Hematopoietic multipotent progenitor cell treated with erythropoietin and hydrocortisone succinate and interleukin-3 and kit ligand, for 17 days (in vitro differentiated cells): ENCODE data around the gene PIEZO1.

Source experiments
- DNase-seq: peaks from one replicate; pipeline ENCODE4 v3.0.0-alpha.2; 2015; ENCODE audit warnings: low spot score

PIEZO1 gene

DNA sequence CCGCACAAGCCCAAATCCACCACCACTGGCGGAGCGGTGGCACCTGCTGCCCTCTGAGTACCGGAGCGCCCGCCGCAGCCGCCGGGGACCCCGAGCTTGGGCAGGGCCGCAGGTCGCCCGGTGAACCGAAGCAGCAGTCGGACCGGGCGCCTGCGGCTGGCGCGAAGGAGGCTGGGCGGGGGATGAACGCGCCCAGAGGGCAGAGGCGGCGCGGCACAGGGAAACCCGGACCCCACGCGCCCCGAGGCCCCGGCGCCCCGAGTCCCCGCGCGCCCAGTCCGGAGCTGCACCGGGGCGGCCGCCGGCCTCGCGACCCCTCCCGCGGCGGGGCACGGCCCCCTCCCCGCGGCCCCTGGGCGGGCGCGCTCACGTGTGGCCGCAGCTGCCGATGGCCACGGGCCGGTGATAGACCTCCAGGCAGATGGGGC, 79.2 kb downstream of the PIEZO1 start:
- no peak for DNase-seq

DNA sequence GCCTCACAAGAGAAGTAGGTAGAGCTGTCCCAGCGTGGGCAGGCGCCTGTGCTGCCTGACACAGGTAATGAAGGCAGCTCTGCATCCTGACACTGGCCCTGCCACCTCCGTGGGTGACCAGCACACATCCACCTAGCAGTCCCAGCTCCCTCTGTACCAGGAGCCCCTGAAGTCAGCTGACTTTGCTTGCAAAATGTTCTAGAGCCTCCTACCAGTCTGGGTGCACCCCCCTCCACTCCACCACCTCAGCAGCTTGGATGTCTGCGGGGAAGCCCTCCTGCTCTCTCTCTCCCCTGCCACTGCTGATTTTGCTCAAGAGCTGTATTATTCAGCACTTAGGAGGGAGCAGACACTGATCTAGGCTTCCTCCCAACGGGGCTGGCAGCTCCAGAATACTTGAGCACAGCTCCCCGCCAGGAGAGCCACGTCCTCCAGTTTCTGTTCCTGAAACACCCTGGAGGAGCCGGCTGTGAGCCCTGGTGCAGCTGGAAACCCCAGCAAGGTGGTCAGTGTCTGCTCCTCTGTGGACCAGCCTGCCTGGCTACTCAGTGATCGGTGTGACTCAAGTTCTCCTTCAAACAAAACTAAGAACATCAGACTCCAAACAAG, 79.8 kb downstream of the PIEZO1 start:
- DNase-seq, result no peak

DNA sequence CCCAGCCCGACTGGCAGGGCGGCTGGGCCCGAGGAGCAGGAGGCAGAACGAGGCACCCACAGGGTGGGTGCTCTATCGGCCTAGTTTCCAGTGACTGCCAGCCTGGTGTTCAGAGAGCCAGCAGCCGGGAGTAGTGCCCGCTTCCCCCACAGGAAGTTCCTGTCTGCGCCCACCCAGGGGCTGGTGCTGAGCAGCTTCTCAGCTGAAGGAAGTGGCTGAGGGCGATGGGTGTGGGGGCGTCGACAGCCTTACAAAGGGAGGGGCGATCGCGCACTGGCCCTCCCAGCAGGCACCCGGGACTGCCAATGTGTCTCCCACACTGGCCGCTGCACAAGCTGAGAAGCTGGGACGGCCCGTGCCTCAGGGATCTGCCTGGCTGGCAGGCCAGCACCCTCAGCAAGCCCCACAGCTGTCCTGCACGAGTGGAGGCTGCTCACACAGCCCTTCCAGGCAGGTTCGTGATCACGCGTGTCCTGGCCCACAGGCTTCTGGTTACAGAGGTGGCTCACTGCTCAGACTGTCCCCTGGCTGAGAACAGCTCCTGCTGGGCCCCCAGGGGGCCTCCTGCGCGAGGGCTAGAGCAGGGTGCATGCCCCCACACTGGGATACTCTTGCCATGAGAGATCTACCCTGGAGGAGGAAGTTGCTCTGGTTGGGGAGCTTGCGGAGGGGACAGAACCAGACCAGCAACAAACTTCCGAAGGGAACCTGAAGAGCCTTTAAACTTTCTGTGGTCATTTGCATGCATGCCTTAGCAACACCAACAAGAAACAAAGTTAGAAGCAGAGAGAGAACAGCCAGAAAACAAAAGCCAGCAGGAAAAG, 81.3 kb downstream of the PIEZO1 start:
- no peak for DNase-seq

DNA sequence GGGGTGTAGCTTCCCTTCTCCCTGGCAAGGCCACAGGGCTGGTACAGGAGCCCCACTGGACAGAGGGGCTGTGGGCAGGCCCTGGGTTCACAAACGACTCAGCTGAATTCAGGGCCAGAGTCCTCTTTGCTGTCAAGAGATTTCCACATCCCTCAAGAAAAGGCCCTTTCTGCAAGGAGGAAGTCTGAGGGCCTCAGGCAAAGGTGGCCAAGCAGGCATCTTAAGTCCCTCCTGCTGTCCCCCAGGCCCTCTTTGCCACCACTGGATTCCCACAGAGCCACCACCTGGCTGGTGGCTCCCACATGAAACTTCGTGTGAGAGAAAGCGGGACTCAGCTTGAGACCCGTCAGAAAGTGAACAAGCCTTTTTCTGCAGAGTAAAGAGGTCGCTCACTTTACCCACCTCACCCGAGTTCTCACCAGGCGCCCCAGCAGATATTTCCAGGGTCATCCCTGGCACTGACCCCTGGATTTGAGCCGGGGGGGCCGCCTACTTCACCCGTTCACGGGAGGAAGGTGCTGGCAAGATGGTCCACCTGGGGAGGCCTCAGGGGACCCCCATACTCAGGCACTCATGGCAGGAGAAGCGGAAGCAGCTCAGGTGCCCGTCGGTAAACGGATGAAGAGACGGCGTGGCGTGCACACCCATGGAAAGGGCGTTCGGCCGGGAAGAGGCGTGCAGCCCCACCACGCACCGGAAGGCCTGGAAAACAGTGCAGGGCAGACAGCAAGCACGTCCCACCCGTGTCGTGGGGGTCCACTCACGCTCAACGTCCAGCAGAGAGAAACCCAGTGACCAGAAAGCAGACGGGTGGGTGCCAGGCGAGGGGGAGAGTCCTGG, 82.4 kb downstream of the PIEZO1 start:
- DNase-seq, result no peak

DNA sequence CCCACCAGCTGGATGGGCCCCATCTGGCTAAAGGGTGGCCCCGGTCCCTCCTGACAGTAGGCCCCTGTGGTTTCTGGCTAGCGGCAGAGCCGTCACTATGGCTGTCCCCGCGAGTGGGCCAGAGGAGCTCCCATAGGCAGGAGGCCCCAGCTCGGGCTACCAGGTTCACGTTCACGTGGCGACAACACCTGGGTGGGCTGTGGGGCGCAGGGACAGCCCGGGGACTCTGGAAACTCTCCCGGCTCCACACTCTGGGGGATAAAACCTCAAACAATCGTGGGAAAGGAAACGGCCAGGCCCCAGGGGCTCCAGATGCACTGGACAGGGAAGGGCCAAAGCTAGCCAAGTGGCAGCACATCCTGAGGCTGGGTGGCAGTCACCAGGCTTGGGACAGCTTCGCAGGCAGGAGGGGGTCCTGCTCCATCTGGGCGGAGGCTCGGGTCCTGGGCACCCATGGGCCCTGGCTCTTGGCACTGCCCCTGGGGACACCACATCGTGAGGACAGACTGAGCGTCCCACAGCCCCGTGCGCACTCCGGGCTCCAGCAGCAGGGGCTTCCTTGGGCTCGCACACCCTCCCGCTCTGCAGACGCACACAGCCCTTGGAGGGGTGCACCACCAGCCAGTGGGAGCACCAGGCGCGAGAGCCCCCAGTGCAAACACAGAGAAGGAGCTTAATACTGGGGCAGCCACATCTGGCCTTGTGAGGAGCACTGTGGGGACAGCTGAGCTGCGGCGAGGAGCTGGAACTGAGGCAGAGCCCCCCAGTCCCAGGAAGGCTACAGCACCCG, 83.2 kb downstream of the PIEZO1 start:
- no peak for DNase-seq

DNA sequence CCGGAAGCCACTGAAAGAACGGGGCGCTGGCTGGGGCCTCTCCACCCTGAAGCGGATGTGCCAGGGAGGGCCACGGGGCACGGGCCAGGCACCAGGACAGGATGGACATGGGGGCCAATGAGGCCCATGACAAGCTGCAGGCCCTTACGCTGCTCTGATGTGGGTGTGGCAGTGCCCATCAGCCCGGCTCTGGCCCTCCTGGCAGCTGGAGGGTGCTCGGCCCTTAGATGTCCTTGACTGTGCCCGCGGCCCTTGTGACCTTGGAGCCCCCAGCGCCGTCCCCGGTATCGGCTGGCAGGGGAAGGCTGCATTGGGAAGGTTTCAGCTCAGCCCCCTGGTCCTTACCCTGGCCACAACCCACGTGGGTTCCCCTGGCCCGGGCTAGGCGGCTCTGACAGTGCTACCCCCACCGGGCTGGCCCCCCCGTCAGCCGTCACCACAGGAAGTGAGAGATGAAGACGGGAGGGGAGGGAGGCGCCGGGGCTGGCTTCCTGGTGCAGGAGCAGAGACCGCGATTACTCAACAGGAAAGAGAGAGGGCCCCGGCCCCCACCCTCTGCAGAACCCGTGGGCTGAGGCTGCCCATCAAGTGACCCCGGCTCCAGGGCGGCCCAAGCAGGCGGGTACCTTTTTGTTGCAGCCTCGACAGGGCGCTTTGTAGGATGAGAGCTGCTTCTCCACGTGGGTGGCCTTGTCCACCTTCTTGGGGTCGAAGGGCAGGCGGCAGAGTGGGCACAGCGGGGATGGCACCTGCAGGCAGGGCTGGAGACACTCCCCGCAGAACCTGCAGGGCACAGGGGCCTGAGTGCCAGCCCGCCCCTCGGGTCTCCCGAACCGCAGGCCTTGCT, 84.2 kb downstream of the PIEZO1 start:
- DNase-seq, result no peak

DNA sequence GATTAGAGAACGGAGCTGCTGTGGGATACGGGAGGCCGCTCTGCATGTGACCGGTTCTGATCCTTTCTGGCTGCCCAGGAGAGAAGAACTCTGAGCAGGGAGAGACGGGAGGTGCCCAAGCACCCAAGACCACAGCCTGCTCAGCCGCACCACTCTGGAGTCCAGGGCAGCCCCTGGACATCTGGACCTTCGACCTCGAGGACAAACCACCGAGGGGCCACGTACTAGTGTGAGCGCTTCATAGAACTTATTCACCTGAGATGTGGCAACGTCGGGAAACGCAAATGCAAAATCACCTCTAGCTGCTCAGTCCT, 84.7 kb downstream of the PIEZO1 start:
- no peak for DNase-seq

DNA sequence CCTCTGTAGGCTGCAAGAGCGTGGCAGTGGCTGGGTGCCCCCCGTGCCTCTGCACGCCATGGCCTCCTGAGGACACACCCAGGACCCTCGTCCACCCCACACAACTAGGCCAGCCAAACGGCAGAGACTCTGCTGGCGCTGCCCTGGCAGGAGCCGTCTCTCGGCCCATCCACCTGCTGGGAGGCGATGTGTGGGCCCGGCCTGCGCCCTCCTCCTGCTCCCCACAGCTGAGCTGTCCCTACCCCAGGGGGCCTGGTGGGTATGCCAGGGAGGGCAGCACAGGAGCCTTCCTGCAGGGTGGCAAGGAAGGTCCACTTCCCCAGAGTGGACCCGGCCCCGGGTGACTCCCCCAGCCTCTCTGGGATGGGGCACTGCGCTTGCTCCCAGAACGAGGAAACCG, 85.8 kb downstream of the PIEZO1 start:
- no peak for DNase-seq

DNA sequence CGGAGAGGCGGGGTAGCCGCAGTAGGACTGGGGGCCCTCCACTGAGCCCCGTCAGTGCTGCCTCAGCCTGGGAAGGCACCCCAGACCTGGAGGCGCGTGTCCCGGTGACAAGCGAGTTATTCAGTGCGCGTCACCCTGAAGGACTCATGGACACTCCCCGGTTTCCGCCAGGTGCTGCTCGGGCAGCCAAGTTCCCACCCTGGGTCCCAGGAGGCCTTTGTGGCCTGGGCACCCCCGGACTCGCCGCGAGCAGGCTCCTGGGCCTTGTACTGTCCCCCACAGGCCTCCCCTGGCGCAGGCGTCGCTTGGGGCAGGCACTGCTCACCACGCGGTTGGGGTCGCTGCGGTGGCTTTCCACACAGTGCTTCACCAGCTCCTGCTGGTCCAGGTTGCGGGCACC, 86.4 kb downstream of the PIEZO1 start:
- no peak for DNase-seq

DNA sequence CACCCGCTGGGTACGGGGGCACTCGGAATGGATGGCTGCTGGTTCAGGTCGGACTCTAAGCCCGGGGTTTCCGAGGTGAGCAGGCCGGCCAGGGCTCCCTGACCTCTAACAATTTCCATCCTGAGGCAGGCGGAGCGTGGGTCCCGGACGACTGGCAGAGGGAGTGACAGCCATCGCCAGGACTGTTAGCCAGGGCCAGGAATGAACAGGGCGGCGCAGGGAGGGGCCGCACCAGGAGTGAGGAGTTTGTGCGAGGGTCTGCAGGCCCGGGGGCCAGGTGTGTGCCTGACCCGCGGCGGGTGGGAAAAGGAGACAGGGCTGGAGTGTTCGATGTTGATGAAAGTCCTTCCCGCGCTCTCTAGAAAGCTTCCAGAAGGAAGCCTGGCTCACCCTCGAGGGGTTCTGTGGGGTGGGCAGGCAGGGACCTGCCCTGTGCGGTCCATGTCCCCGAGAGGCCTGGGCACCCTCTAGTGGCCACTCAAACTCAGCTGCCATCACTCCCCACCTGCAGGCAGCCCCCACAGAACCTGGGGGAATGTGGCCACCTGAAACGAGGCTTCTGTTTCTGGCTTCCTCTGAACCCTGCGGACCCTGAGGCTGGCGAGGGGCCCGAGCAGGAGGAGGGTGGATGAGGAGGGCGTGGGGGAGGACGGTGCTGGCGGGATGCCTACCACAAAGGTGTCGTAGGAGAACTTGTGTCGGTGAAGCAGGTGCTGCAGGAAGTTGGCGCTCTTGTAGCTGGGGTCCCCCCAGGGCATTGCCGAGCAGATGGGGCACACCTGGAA, 87.0 kb downstream of the PIEZO1 start:
- no peak for DNase-seq

DNA sequence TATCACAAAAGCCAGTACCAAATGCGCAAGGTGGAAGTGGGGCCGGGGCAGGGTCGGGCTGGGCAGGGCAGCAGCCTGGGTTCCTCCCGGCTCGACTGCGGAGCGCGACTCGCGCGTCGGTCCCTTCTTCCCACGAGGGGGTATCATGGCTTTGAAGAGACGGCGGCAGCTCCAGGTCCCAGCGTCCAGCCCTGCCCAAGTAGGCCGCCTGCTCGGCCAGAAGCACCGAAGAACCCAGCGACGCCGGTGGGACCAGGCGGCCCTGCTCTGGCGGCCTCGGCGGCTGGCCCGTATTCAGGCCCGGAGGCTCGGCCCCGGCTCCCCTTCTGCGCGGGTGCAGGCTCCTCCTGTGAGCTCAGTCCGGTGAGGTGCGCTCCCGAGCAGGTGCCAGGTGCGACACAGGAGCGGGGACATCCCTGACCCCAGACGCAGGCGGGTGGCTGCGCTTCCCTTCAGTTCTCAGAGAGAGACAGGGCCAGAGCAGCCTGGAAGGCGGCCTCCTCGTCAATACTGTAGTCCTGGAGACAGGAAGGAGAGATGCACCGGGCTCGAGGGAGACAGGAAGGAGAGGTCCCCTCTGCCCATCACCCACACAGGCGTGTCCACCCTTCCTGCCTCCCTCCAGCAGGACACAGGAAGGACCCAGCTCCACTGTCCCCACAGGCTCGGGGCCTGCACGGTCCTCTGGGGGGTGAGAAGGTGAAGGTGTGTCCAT, 87.7 kb downstream of the PIEZO1 start:
- DNase-seq, result no peak

DNA sequence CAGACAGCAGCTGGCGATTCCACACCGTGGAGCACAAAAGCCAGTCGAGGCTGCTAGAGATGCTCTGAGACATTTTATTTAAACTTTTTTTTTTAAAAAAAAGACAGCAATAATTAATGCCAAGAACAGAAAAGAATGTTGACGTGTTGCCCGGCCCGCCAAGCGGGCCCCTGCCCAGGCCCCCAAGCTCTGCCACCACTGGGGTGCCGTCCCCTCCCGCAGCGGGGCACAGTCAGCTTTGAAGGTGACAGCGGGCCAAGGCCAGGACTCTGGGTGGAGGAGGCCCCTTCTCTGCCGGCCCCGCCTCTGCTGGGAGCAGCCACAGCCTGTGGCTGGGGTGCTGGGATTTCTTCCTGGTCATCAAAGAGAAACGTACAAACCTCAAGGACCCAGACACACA, 88.6 kb downstream of the PIEZO1 start:
- no peak for DNase-seq

DNA sequence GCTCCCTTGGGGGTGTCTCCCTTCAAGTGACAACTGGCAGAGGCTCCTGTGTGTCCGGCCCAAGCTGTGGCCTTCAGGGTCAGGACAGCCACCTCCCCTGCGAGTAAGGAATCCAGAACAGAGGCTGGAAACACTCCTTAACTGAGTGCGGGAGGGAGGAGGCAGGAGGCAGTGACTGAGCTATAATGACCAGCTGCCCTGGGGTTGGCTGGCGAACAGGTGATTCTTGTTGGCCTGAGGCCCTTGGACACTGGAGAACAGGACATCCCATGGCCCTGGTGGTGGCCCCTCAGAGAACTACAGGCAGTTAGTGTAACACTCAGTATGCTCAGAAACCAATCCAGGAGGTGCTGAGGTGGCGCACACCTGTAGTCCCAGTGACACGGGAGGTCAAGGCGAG, 89.3 kb downstream of the PIEZO1 start:
- no peak for DNase-seq

DNA sequence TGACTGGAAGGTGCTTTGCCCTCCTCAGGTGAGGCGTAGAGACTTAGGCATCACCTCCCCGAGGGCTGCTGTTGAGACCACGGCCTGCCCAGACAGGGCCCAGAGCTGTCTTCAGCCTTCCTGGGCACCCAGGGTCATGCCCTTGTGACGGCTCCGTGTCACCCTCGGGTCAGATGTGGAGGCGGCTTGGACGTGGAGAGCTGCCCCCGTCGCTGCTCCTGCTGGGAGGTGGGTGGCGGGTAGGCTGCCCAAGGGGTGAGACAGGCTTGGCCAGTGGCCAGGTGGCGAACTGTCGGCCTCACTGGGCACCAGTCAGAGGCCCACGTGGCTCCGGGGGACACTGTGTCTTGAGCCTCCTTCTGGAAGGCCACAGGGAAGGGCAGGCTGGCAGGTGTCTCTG, 89.8 kb downstream of the PIEZO1 start:
- DNase-seq, result no peak

DNA sequence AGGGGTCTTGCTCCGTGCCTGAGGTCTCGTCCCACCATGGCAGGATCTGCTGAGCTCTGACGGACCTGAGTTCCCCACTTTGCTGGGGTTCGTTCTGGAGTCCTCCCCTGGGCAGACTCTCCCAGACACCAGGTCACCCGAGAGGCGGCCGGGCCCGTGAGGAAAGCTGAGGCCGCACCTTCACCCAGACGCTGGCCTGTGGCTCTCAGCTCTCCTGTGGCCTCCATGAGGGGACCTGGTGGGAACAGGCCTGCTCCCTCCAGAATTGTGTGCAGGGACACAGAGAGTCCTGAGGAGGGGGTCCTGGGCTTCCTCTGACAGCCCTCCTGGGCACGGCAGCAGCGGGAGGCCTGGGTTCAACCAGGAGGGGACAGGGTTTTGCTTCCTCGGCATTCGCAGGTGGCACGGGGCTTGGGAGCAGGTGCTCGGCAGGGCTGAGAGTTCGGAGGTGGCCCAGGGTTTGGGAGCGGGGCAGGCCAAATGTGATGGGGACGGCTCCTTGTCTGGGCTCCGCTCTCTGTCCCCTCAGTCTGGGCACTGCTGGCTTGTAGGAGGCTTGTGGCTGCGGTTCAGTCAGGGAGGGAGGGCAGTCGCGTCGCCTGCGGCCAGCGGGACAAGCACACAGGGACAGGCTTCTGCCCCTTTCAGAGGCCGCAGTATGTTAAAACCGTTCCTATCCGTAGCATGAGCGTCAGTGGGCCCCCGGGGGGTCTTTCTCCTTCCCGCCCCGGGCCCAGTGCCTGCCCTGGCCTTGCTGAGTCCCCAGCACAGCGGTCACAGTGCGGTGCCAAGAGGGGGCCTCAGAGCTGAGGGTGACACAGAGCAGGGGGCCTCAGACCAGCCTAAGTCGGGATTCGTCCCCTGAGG, 90.6 kb downstream of the PIEZO1 start:
- DNase-seq, result no peak

DNA sequence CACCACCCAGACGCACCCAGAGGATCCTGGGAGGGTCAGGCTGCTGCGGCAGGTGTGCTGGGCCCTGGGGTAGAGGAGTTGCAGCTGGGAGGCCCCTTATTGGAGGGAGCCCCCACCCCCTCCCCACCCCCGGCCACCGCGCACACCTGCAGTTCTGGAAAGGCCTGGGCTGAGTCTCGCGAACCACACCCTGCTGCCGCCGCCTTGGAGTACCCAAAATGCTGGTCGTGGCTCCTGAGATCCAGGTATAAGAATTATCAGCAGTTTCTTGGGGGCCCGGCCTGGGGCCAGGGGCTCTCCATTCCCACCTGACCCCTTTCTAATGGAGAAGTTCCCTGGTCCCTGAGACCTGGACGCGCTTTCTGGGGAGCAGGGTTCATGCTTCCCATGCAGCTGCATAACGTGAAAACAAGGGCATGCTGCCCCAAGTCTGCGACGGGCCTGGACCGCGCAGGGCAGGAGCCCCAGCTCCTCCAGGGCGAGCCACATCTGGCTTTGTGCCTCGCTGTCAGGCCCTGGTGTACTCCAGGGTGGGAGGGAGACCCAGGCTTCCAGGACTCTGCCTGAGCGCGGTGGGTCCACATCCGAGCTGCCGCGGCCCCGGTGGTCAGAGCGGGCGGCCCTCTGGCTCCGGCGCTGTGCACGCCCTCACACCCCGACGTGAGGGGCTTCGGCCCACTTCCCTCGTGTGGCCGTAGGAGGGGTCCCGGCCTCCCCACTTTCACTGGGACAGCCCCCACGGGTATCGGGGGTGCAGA, 91.4 kb downstream of the PIEZO1 start:
- no peak for DNase-seq

DNA sequence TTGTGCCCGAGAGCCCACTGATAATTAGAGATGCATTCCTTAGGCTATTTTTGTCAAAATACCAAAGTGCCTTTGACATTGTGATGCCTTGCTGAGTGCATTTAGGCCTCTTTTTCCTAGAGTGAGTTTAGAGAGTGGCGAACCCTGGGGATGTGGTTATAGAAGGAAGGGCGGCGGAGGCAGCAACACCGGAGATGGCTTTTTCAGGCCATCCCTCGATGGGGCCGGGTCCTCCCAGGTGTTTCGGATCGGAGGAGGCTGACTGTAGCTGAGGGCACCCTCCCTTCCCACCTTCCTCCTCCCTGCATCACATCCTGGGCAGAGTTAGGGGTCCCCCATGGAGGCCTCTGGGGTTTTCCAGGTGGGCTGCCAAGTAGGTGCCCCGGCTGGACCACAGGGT, 92.2 kb downstream of the PIEZO1 start:
- DNase-seq, result no peak

DNA sequence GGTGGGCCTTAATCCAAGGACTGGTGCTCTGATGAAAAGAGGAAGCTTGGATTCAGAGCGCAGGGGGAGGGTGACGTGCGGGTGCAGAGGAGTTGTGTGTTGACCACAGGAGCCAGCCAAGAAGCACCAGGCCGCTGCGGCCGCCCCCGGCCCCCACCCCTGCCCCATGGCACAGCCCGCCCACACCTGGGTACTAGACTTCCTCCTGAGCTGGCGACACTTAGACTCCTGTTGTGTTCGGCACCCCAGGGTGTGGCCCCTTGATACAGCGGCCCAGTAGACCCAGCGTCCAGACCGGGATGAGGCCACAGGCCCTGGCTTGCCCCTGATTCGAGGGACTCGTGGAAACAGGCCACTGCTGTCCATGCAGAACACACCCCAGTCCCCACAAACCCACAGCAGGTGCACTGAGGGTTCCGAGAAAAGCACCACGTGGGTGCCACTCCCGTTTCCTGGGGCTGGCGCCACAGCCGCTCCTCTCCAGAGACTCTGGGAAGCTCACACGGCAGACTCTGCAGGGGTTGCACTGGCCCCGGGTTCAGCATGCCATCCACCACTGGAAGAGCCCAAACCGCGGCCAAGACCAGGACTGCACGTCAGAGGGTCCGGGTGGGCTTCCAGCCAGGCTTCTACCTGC, 93.0 kb downstream of the PIEZO1 start:
- no peak for DNase-seq
